ENCODE data around the gene GNG13. TPM values are rescaled to one million over a fixed set of nuclear protein-coding genes. Genes with fewer than 3 reads are reported as not detected.

Gene GNG13
- total RNA-seq, 4 donors from 2014 or later: not detected

- no peaks in the 10 kb centered on the region for H3K9me3 ChIP-seq
- H3K36me3 ChIP-seq: no peaks in the 10 kb centered on the region
- no peak for DNase-seq (ENCODE audit: low spot score in 2 of 2)
- H3K27ac ChIP-seq: no peak overlapping the region
- H3K27me3 ChIP-seq: peaks cover 71% of the 10 kb centered on the region
- 58% methylated on average over 15 of the region's 22 CpGs for WGBS
- no peak overlapping the region for H3K4me3 ChIP-seq
- TF ChIP-seq CTCF (IDR thresholded peaks at IDR 0.05) (no peak), EP300 (IDR thresholded peaks at IDR 0.05) (no peak), POLR2AphosphoS5 (IDR thresholded peaks at IDR 0.05) (no peak), POLR2A (IDR thresholded peaks at IDR 0.05) (no peak)
- H3K4me1 ChIP-seq: peaks cover 5% of the 10 kb centered on the region
Observed at GRCh38 chr16:799111-799947, 1.2 kb downstream of the GNG13 start.

DNA sequence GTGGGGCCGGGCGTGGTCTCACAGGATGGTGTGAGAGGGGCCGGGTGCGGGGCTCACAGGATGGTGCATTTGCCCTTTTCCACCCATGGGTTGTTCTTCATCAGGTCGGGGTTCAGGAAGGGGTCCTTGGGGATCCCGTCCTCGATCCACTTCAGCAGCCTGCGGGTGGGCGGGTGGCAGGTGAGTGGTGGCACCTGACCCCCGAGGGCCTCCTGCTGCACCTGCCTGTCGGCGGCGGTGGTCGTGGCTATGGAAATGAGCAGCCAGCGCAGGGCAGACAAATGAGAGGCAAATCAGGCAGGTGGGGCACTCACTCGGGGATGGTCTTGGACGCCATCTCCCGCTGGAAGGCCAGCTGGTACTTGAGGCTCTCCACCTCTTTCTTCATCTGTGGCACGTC lies 1.9 kb downstream of the GNG13 start:
- Histone ChIP-seq H3K27ac (no peak overlapping the region), H3K36me3 (peaks cover 2% of the 10 kb centered on the region), H3K4me3 (no peak overlapping the region), H3K4me1 (peaks cover 5% of the 10 kb centered on the region), H3K27me3 (peaks cover 71% of the 10 kb centered on the region), H3K9me3 (no peaks in the 10 kb centered on the region)
- no peak for DNase-seq (ENCODE audit: low spot score in 2 of 2)
- TF ChIP-seq CTCF (IDR thresholded peaks at IDR 0.05) (no peak), EP300 (IDR thresholded peaks at IDR 0.05) (no peak), POLR2A (IDR thresholded peaks at IDR 0.05) (no peak), POLR2AphosphoS5 (IDR thresholded peaks at IDR 0.05) (no peak)
- WGBS: 81% methylated on average over 14 of the region's 19 CpGs

- WGBS: 99% methylated on average over 19 of the region's 22 CpGs
- Histone ChIP-seq H3K4me3 (no peak overlapping the region), H3K27me3 (peaks cover 62% of the 10 kb centered on the region), H3K4me1 (peaks cover 5% of the 10 kb centered on the region), H3K9me3 (no peaks in the 10 kb centered on the region), H3K36me3 (peaks cover 11% of the 10 kb centered on the region), H3K27ac (no peak overlapping the region)
- DNase-seq (ENCODE audit: low spot score in 2 of 2): no peak
- TF ChIP-seq POLR2A (IDR thresholded peaks at IDR 0.05) (no peak), CTCF (IDR thresholded peaks at IDR 0.05) (no peak), POLR2AphosphoS5 (IDR thresholded peaks at IDR 0.05) (no peak), EP300 (IDR thresholded peaks at IDR 0.05) (no peak)
Observed at GRCh38 chr16:797686-798085, 2.8 kb downstream of the GNG13 start.

DNA sequence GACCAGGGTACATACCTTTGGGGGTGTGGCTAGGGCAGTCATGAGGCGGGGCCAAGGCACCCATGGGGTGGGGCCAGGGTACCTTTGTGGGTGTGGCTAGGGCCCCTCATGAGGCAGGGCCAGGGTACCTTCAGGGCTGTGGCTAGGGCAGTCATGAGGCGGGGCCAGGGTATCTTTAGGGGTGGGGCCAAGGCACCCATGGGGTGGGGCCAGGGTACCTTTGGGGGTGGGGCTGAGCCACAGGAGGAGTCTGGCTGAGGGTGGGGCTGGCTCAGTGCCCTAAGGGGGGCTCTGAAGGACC lies 3.5 kb downstream of the GNG13 start:
- 80% methylated on average over 1 of the region's 2 CpGs for WGBS
- Histone ChIP-seq H3K4me3 (no peak overlapping the region), H3K27ac (no peak overlapping the region), H3K27me3 (peaks cover 56% of the 10 kb centered on the region), H3K4me1 (peaks cover 5% of the 10 kb centered on the region), H3K9me3 (no peaks in the 10 kb centered on the region), H3K36me3 (peaks cover 15% of the 10 kb centered on the region)
- no peak for TF ChIP-seq CTCF (IDR thresholded peaks at IDR 0.05)
- TF ChIP-seq EP300 (IDR thresholded peaks at IDR 0.05): no peak
- no peak for TF ChIP-seq POLR2A (IDR thresholded peaks at IDR 0.05)
- TF ChIP-seq POLR2AphosphoS5 (IDR thresholded peaks at IDR 0.05): no peak
- no peak for DNase-seq (ENCODE audit: low spot score in 2 of 2)

GRCh38 chr16:796296-797119 lies 4.0 kb downstream of the GNG13 start:
- Histone ChIP-seq H3K9me3 (no peaks in the 10 kb centered on the region), H3K4me3 (no peak overlapping the region), H3K36me3 (peaks cover 20% of the 10 kb centered on the region), H3K27ac (no peak overlapping the region), H3K4me1 (peaks cover 5% of the 10 kb centered on the region), H3K27me3 (peaks cover 50% of the 10 kb centered on the region)
- DNase-seq (ENCODE audit: low spot score in 2 of 2): no peak
- 97% methylated on average over 5 of the region's 38 CpGs for WGBS
- TF ChIP-seq CTCF (IDR thresholded peaks at IDR 0.05): no peak
- no peak for TF ChIP-seq POLR2AphosphoS5 (IDR thresholded peaks at IDR 0.05)
- no peak for TF ChIP-seq POLR2A (IDR thresholded peaks at IDR 0.05)
- no peak for TF ChIP-seq EP300 (IDR thresholded peaks at IDR 0.05)

All from suprapubic skin (tissue), 4 donors.